ENCODE measurements around the gene MED7. TPM values are rescaled to one million over a fixed set of nuclear protein-coding genes. Genes with fewer than 3 reads are reported as not detected.
"Not testable (repeated sequence)": the region's sequence is repeated elsewhere in the genome, so short reads cannot be mapped to it uniquely, and the experiment has no call there.

MED7 gene, protein sequence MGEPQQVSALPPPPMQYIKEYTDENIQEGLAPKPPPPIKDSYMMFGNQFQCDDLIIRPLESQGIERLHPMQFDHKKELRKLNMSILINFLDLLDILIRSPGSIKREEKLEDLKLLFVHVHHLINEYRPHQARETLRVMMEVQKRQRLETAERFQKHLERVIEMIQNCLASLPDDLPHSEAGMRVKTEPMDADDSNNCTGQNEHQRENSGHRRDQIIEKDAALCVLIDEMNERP
- 11.6 and 11.7 TPM in 2 replicates for total RNA-seq
- long read RNA-seq, transcript MED7-201 (2 exons, 2,402 nt) = major isoform, 34 of 39 reads
- long read RNA-seq, partial matches to known transcripts = 2 of 39 reads
- long read RNA-seq, other reads (novel, unspliced or antisense) = 0 of 39 reads

DNA sequence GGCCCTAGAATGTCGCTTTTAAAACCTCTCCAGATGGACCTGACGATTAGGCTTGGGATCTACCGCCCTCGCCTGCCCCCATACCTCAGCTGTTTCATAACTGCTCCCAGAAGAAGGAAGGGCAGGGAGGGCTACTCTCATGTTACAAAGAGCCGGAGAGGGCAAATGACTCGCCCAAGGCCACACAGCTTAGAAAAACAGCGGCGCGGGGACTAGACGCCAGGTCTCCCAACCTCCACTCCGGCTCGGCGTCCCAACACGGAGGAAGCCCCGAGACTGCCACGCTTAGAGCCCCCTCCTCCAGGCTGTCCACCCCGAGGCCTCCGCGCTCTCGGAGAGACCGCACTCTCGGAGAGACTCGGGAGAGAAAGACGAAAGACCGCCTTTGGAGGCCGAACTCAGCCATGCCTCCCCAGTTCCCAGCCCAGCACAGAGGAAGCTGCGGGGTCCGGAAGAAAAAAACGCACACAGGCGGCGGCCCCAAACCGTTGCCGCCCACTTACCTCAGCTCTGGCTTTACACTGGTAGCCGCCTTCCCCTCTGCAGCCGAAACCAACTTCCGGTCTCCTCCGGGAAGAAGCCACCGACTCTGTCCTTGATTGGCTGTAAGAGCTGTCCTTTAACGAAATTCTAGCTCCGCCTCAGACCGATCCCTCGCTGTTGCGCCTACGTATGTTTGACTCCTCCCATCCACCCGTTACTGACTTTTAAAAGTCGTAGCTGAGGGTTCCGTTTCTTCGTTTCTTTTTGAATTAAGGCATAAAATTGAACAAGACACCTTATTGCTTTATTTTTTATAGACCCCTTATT is at the start of gene MED7:
Gene MED7 (minus strand): TSS at position 549 of the 810 bp plus-strand sequence. CDS start 3,434 bp downstream, outside the sequence.
- Mint-ChIP-seq H3K27ac (ENCODE audit: unreplicated experiment) (peak within 1 kb of the TSS; percentile 96), H3K9me3 (no peaks in the 10 kb centered on the region), H3K4me1 (peaks cover 12% of the 10 kb centered on the region), H3K4me3 (peak within 1 kb of the TSS; percentile 96), H3K36me3 (ENCODE audit: low read depth) (peaks cover 4% of the 10 kb centered on the region), H3K27me3 (ENCODE audit: low read depth) (peaks cover 6% of the 10 kb centered on the region)
- TF ChIP-seq, protein P1, sequence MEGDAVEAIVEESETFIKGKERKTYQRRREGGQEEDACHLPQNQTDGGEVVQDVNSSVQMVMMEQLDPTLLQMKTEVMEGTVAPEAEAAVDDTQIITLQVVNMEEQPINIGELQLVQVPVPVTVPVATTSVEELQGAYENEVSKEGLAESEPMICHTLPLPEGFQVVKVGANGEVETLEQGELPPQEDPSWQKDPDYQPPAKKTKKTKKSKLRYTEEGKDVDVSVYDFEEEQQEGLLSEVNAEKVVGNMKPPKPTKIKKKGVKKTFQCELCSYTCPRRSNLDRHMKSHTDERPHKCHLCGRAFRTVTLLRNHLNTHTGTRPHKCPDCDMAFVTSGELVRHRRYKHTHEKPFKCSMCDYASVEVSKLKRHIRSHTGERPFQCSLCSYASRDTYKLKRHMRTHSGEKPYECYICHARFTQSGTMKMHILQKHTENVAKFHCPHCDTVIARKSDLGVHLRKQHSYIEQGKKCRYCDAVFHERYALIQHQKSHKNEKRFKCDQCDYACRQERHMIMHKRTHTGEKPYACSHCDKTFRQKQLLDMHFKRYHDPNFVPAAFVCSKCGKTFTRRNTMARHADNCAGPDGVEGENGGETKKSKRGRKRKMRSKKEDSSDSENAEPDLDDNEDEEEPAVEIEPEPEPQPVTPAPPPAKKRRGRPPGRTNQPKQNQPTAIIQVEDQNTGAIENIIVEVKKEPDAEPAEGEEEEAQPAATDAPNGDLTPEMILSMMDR (conservative IDR thresholded peaks at IDR 0.05) = no peak
- DNase-seq (ENCODE audit: low read depth, low spot score) = peak; percentile 82

DNA sequence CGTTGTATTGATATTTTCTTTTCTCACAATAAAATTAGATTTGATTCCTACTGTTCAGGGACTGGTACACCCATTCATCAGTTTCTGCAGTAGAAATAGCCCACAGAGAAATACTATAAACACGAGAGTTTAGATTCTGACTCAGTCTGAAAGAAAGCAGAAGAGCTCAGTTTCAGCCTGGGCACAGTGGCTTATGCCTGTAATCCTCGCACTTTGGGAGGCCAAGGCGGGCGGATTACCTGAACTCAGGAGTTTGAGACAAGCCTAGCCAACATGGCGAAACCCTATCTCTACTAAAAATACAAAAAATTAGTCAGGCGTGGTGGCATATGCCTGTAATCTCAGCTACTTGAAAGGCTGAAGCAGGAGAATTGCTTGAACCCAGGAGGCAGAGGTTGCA is 46.6 kb upstream of the MED7 start:
- TF ChIP-seq, protein P1 (conservative IDR thresholded peaks at IDR 0.05) = no peak
- no peak overlapping the region for H3K27ac Mint-ChIP-seq (ENCODE audit: unreplicated experiment)
- DNase-seq (ENCODE audit: low read depth, low spot score) = no peak
- no peaks in the 10 kb centered on the region for H3K9me3 Mint-ChIP-seq
- H3K36me3 Mint-ChIP-seq (ENCODE audit: low read depth) = no peaks in the 10 kb centered on the region
- no peaks in the 10 kb centered on the region for H3K4me1 Mint-ChIP-seq
- peaks cover 10% of the 10 kb centered on the region for H3K27me3 Mint-ChIP-seq (ENCODE audit: low read depth)
- H3K4me3 Mint-ChIP-seq = no peak overlapping the region

DNA sequence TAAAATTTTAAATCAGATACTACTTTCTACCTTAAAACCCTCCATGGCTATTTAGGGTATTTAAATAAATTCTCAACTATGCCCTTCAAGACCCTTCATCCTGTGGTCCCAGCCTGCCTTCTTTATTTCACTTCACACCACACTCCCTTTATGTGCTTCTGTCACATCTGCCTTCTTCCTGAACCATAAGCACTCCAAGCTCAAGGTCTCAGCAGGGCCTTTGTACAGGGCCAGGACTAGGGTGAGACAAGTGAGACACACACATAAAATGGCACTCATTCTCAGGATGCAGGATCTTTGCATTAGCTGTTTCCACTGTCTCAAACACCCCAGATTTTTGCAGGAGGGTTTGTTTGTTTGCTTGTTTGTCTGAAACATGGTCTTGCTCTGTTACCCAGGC is 45.6 kb upstream of the MED7 start:
- no peak overlapping the region for H3K4me3 Mint-ChIP-seq
- no peak overlapping the region for H3K27ac Mint-ChIP-seq (ENCODE audit: unreplicated experiment)
- TF ChIP-seq, protein P1 (conservative IDR thresholded peaks at IDR 0.05) = no peak
- no peaks in the 10 kb centered on the region for H3K4me1 Mint-ChIP-seq
- peaks cover 10% of the 10 kb centered on the region for H3K27me3 Mint-ChIP-seq (ENCODE audit: low read depth)
- DNase-seq (ENCODE audit: low read depth, low spot score) = no peak
- H3K9me3 Mint-ChIP-seq = peaks cover 2% of the 10 kb centered on the region
- H3K36me3 Mint-ChIP-seq (ENCODE audit: low read depth) = no peaks in the 10 kb centered on the region

DNA sequence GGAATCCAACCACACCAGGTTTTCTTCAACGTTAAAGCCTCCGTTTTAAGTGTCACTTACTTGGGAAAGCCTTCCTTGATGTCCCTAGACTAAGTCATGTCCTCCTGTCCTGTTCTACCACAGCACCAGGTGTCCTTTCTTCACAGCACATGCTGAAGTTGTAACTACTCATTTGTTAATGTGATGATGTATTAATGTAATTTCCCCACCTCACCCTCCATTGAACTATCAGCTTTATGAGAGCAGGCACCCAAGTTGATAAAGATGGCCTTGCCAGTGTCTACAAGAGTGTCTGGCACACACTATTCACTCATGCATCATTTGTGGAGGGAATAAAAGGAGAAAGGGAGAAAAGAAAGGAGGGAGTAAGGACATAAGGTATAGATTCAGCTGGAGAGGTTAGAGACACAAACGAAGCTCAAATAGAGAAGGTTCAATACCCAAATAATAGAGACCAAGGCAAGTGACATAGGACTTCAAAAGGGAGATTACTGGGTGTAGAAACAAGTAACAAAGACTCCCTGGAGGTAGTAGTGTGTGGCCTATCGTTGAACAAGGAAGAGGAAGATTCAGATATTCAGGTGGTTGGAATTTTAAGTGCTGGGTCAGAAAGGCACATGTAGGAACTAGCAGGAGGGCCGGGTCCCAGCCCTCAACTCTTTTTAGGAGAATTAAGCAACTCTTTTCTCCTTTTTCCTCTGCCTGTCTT is 44.5 kb upstream of the MED7 start:
- no peak overlapping the region for H3K4me3 Mint-ChIP-seq
- H3K4me1 Mint-ChIP-seq = no peaks in the 10 kb centered on the region
- peaks cover 12% of the 10 kb centered on the region for H3K27me3 Mint-ChIP-seq (ENCODE audit: low read depth)
- TF ChIP-seq, protein P1 (conservative IDR thresholded peaks at IDR 0.05) = no peak
- no peaks in the 10 kb centered on the region for H3K36me3 Mint-ChIP-seq (ENCODE audit: low read depth)
- peaks cover 2% of the 10 kb centered on the region for H3K9me3 Mint-ChIP-seq
- H3K27ac Mint-ChIP-seq (ENCODE audit: unreplicated experiment) = no peak overlapping the region
- DNase-seq (ENCODE audit: low read depth, low spot score) = no peak

DNA sequence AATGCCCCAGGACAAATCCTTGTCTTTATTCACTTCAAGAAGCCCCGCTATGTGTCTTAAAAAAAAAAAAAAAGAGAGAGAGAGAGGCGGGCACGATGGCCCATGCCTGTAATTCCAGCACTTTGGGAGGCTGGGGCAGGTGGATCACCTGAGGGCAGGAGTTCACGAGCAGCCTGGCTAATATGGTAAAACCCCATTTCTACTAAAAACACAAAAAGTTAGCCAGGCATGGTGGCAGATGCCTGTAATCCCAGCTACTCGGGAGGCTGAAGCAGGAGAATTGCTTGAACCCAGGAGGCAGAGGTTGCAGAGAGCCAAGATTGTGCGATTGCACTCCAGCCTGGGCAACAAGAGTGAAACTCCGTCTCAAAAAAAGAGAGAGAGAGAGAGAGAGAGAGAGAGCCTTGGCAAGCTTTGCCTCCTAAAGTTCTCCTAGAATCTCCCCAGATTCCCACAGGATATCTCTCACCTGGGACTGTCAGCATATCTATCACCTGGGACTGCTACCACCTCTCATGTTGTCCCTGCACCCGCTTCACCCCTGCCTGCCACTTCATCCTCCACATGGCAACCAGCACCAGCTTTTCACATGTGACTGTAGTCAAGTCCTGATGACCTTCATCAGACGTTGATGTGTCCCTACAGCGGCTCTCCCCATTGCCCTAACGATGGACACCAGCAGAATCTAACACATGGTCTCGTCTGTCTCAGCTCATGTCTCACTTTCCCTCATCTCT is 43.8 kb upstream of the MED7 start:
- no peaks in the 10 kb centered on the region for H3K36me3 Mint-ChIP-seq (ENCODE audit: low read depth)
- no peaks in the 10 kb centered on the region for H3K4me1 Mint-ChIP-seq
- no peak overlapping the region for H3K4me3 Mint-ChIP-seq
- DNase-seq (ENCODE audit: low read depth, low spot score) = no peak
- peaks cover 2% of the 10 kb centered on the region for H3K9me3 Mint-ChIP-seq
- no peak overlapping the region for H3K27ac Mint-ChIP-seq (ENCODE audit: unreplicated experiment)
- peaks cover 17% of the 10 kb centered on the region for H3K27me3 Mint-ChIP-seq (ENCODE audit: low read depth)
- TF ChIP-seq, protein P1 (conservative IDR thresholded peaks at IDR 0.05) = no peak

DNA sequence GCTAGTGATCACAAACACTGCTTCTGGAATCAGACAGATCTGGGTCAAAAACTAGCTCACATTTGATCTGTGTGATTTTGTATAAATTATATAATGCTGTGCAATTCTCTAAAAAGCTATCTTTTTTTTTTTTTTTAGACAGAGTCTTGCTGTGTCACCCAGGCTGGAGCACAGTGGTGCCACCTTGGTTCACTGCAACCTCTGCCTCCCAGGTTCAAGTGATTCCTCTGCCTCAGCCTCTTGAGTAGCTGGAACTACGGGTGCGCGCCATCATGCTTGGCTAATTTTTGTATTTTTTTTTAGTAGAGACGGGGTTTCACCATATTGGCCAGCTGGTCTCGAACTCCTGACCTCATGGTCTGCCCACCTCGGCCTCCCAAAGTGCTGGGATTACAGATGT is 42.5 kb upstream of the MED7 start:
- H3K27ac Mint-ChIP-seq (ENCODE audit: unreplicated experiment); DNase-seq (ENCODE audit: low read depth, low spot score); H3K9me3 Mint-ChIP-seq; H3K36me3 Mint-ChIP-seq (ENCODE audit: low read depth); H3K4me3 Mint-ChIP-seq; H3K4me1 Mint-ChIP-seq: not testable (repeated sequence)
- H3K27me3 Mint-ChIP-seq (ENCODE audit: low read depth) = peaks cover 19% of the 10 kb centered on the region
